HepG2 (cell line): ENCODE measurements around the gene EYA3. TPM values are rescaled to one million over a fixed set of nuclear protein-coding genes. Genes with fewer than 3 reads are reported as not detected.

Source experiments
- ATAC-seq: fragments of 200-7000 bp; cut with Tn5 transposase; 3 replicates; pipeline ENCODE4 v1.9.1; 2020; ENCODE audit warnings: mild to moderate bottlenecking, moderate library complexity
- BruUV-seq: library from RNA; stranded (reverse); fragments of 400-500 nt; replicated peaks from 2 replicates; lab custom pipeline; 2021; lab: Mats Ljungman, UMichigan
- CTCF ChIA-PET: fragments of 300-600 bp; formaldehyde crosslinking; extraction: SDS; loops from one replicate; lab custom pipeline; 2021; ENCODE audit warnings: low total read pairs, inconsistent platforms, low intra/inter-chr PET ratio; lab: Yijun Ruan, JAX
- POLR2A ChIA-PET: fragments of 350-600 bp; sonication (Branson Sonifier 250); formaldehyde crosslinking; loops from one replicate; lab custom pipeline; 2020; ENCODE audit warnings: antibody characterized with exemption, inconsistent platforms; lab: Yijun Ruan, JAX
- DNase-seq: peaks from one replicate; pipeline ENCODE4 v3.0.0-alpha.2; 2015; ENCODE audit warnings: low spot score
- FAIRE-seq: peaks from 3 replicates; lab custom pipeline; 2011; peaks lifted over from hg19 to GRCh38; lab: Jason Lieb, UNC
- H2AFZ ChIP-seq: one replicate; pipeline ENCODE4 v1.6.1; 2011; ENCODE audit warnings: low read length, inconsistent platforms
- H3K27ac ChIP-seq: fragments of 300-600 bp; 3 replicates; pipeline ENCODE4 v1.8.0; 2011; ENCODE audit warnings: mixed run types, mild to moderate bottlenecking, mixed read lengths, low read length, inconsistent platforms; ENCODE audit not compliant: insufficient read depth; ENCODE audit errors: extremely low read length
- H3K27me3 ChIP-seq, 2 experiments: fragments of 200-600 bp in 1 of 2; 2 replicates in 1 of 2; 3 replicates in 1 of 2; pipeline versions ENCODE4 v1.6.0 to v1.8.0; 2011; ENCODE audit warnings: low read length in 2 of 2, mild to moderate bottlenecking in 2 of 2, moderate library complexity in 2 of 2, inconsistent platforms in 1 of 2; ENCODE audit not compliant: insufficient read depth in 2 of 2, control insufficient read depth in 1 of 2
- H3K36me3 ChIP-seq, 2 experiments: fragments of 200-600 bp in 1 of 2; replicated peaks in 1 of 2; 2 replicates in 1 of 2; 3 replicates in 1 of 2; pipeline versions ENCODE4 v1.5.1 to v1.8.0; 2011; ENCODE audit warnings: low read length in 2 of 2, inconsistent platforms in 1 of 2; ENCODE audit not compliant: insufficient read depth in 2 of 2, control insufficient read depth in 1 of 2
- H3K4me1 ChIP-seq: 2 replicates; pipeline ENCODE4 v1.5.1; 2012; ENCODE audit warnings: low read length, inconsistent platforms; ENCODE audit not compliant: insufficient read depth
- H3K4me2 ChIP-seq: 2 replicates; pipeline ENCODE4 v1.6.0; 2011; ENCODE audit warnings: low read depth, low read length, inconsistent platforms
- H3K4me3 ChIP-seq, 3 experiments: fragments of 200-600 bp in 1 of 3; sonication (generic), shearing (Covaris generic) in 1 of 3; replicated peaks in 1 of 3; 2 replicates each; pipeline ENCODE4 v1.5.1; 2011 to 2016; ENCODE audit warnings: low read length in 3 of 3, inconsistent platforms in 2 of 3, low read depth in 2 of 3, mild to moderate bottlenecking in 2 of 3, control low read depth in 1 of 3, mixed read lengths in 1 of 3; ENCODE audit not compliant: insufficient read depth in 1 of 3
- H3K79me2 ChIP-seq: one replicate; pipeline ENCODE4 v1.6.1; 2011; ENCODE audit warnings: low read length, inconsistent platforms; ENCODE audit not compliant: insufficient read depth
- H3K9ac ChIP-seq: 2 replicates; pipeline ENCODE4 v1.6.0; 2011; ENCODE audit warnings: mild to moderate bottlenecking, low read depth, low read length, inconsistent platforms; ENCODE audit not compliant: insufficient read depth
- H3K9me3 ChIP-seq: 2 replicates; pipeline ENCODE4 v1.5.1; 2012; ENCODE audit warnings: mild to moderate bottlenecking, low read length
- H4K20me1 ChIP-seq: 2 replicates; pipeline ENCODE4 v1.6.0; 2011; ENCODE audit warnings: inconsistent platforms, mild to moderate bottlenecking, low read length, moderate library complexity; ENCODE audit not compliant: insufficient read depth
- ATM ChIP-seq: fragments of 450-650 bp; IDR thresholded peaks from 2 replicates; pipeline ENCODE4 v1.7.1; 2017; ENCODE audit warnings: mild to moderate bottlenecking, borderline replicate concordance
- CREM ChIP-seq, 2 experiments: sonication (generic) in 1 of 2; formaldehyde crosslinking in 1 of 2; IDR thresholded peaks; 2 replicates each; pipeline versions ENCODE4 v1.4.0 to v1.6.1; 2016 to 2020; ENCODE audit warnings: antibody characterized with exemption in 1 of 2, mild to moderate bottlenecking in 1 of 2, missing genetic modification reagents in 1 of 2
- PRPF4 ChIP-seq: fragments of 200-400 bp; formaldehyde crosslinking; IDR thresholded peaks from 2 replicates; pipeline ENCODE4 v1.6.1; 2016; ENCODE audit warnings: low read length, low read depth; ENCODE audit not compliant: poor library complexity, severe bottlenecking
- SMARCE1 ChIP-seq: fragments of 450-650 bp; IDR thresholded peaks from 2 replicates; pipeline ENCODE4 v1.6.1; 2017; ENCODE audit warnings: borderline replicate concordance
- ZNF335 ChIP-seq: sonication (generic); formaldehyde crosslinking; IDR thresholded peaks from 2 replicates; pipeline ENCODE4 v1.4.0; 2020; ENCODE audit warnings: missing genetic modification reagents
- ZNF33A ChIP-seq: sonication (generic); formaldehyde crosslinking; IDR thresholded peaks from 2 replicates; pipeline ENCODE4 v1.5.1; 2020; ENCODE audit warnings: missing genetic modification reagents, mild to moderate bottlenecking, moderate library complexity, borderline replicate concordance
- ZNF569 ChIP-seq: sonication (generic); formaldehyde crosslinking; IDR thresholded peaks from 2 replicates; pipeline ENCODE4 v1.5.0; 2020; ENCODE audit warnings: mild to moderate bottlenecking, missing genetic modification reagents, moderate library complexity, borderline replicate concordance
- ZNF792 ChIP-seq: IDR thresholded peaks from 2 replicates; pipeline ENCODE4 v1.6.1; 2016
- WGBS: methylation state at CpG from one replicate; pipeline ENCODE4 v1.1.6; 2017; ENCODE audit warnings: low lambda C conversion rate; 5-methylcytosine and 5-hydroxymethylcytosine counted together
- in situ Hi-C: cut with HindIII; loops from 2 replicates; pipeline ENCODE4 v1.10.0; 2017; ENCODE audit warnings: low pct_unique_long_range_greater_than_20kb; ENCODE audit not compliant: extremely low pct_ligation_motif_present
- intact Hi-C: fragments of 100-400 bp; cut with micrococcal nuclease; formaldehyde crosslinking; loops from one replicate; pipeline ENCODE4 v1.10.0; 2022; ENCODE audit not compliant: unreplicated experiment
- polyA plus RNA-seq, 8 experiments: library from polyadenylated mRNA; depleted of rRNA in 3 of 8; stranded (reverse) in 7 of 8; unstranded in 1 of 8; fragments of >200 nt; fragmentation: Illumina TruSeq in 4 of 8; extraction: Trizol in 4 of 8; gene quantifications; 2 replicates each; pipeline versions ENCODE4 v1.2.1 to v1.2.3, GENCODE V29; 2011 to 2016; ENCODE audit warnings: low read depth in 4 of 8, missing spikeins in 1 of 8, mixed read lengths in 1 of 8; ENCODE audit not compliant: insufficient read depth in 1 of 8
- total RNA-seq, 5 experiments: library from RNA; depleted of rRNA; stranded (reverse); fragments of >200 nt; fragmentation: Illumina TruSeq; extraction: Trizol; gene quantifications; 2 replicates each; pipeline ENCODE4 v1.2.3, GENCODE V29; 2016; ENCODE audit warnings: low read depth in 1 of 5
- TF ChIP-seq, protein P1 (sequence below): sonication (generic); formaldehyde crosslinking; IDR thresholded peaks from 2 replicates; pipeline ENCODE4 v1.4.0; 2020; ENCODE audit warnings: missing genetic modification reagents, borderline replicate concordance
- TF ChIP-seq, protein P2 (sequence below), 2 experiments: sonication (generic) in 1 of 2; formaldehyde crosslinking in 1 of 2; IDR thresholded peaks; 2 replicates each; pipeline versions ENCODE4 v1.6.1 to v1.9.0; 2014 to 2022; ENCODE audit warnings: antibody characterized with exemption in 1 of 2, borderline replicate concordance in 1 of 2, inconsistent platforms in 1 of 2, low read depth in 1 of 2, missing genetic modification reagents in 1 of 2
- TF ChIP-seq, protein P3 (sequence below): sonication (generic); formaldehyde crosslinking; IDR thresholded peaks from 2 replicates; pipeline ENCODE4 v1.5.0; 2020; ENCODE audit warnings: missing genetic modification reagents

EYA3 gene
- total and polyA plus RNA-seq, 2 of the 13 experiments (the other 11 are each of a cell fraction or from before 2014, with no cell fraction given) = 13.9 to 19.7 TPM

DNA sequence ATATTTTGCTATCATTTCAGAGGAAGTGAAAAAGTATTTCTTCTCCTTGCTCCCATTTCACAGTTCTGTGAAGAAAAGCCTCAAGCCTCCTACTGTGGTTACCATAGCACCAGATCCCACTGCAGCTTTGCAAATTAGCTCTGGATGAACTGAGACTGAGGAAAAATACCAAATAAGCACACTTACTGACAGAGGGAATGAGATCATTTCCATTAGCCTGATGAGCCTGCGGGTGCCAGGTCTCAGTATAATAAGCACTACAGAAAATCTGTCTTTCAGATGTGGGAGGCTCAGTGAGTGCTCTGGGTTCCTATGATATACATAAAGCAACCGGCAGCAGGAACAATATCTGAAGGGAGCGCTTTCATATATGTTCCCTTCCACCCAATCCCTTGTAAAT lies 107.3 kb downstream of the EYA3 start (continued):
- TF ChIP-seq ZNF569 (CRISPR knock-in tag) (no peak), ZNF792 (CRISPR knock-in tag) (no peak), ATM (no peak)
- TF ChIP-seq, protein P1, sequence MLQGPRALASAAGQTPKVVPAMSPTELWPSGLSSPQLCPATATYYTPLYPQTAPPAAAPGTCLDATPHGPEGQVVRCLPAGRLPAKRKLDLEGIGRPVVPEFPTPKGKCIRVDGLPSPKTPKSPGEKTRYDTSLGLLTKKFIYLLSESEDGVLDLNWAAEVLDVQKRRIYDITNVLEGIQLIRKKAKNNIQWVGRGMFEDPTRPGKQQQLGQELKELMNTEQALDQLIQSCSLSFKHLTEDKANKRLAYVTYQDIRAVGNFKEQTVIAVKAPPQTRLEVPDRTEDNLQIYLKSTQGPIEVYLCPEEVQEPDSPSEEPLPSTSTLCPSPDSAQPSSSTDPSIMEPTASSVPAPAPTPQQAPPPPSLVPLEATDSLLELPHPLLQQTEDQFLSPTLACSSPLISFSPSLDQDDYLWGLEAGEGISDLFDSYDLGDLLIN (CRISPR knock-in tag) = no peak

DNA sequence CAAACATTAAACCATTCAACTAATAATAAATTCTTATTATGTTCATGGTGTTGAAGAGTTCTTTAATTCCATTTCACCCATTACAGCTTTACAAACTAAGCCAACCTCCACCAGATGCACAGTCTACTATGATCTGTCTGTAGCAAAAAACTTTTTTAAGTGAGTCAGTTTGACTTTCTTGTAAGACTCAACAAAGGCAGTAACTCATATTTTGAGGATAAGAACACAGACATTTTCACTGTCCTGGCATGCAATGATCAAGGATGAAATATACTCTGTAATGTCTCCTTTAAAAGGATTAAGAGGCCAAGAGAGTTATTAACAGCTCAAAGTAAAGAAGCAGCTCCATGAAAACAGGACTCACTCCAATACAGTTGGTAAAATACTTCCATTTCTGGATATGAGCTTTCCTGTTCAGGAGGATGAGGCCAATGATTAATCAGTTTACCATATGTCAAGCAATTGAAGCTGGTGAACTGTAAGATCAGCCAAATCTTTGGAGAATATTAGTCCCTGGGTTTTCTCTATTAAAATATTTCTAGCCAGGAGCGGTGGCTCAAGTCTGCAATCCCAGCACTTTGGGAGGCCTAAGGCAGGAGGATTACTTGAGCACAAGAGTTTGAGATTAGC lies 108.1 kb downstream of the EYA3 start:
- Histone ChIP-seq H3K27me3 (no peaks in the 10 kb centered on the region), H3K36me3 (no peaks in the 10 kb centered on the region), H2AFZ (no peak overlapping the region), H3K9ac (no peak overlapping the region), H3K79me2 (no peaks in the 10 kb centered on the region), H4K20me1 (no peaks in the 10 kb centered on the region), H3K27ac (no peak overlapping the region), H3K4me3 (no peak overlapping the region), H3K4me2 (no peak overlapping the region), H3K4me1 (no peaks in the 10 kb centered on the region), H3K9me3 (no peaks in the 10 kb centered on the region)
- in situ Hi-C loops (no loop called here), intact Hi-C loops (no loop called here)
- WGBS = 90% methylated on average over 1 of the region's 1 CpG
- DNase-seq (no peak), FAIRE-seq (no peak), ATAC-seq (no peak)
- POLR2A ChIA-PET = no interaction called here
- CTCF ChIA-PET = interaction anchor here (1.8 kb wide), 1 partner anchor 122 kb away, joined by 13 read pairs; no protein-coding TSS in a partner anchor
- BruUV-seq = no TSS peak
- TF ChIP-seq, protein P2, sequence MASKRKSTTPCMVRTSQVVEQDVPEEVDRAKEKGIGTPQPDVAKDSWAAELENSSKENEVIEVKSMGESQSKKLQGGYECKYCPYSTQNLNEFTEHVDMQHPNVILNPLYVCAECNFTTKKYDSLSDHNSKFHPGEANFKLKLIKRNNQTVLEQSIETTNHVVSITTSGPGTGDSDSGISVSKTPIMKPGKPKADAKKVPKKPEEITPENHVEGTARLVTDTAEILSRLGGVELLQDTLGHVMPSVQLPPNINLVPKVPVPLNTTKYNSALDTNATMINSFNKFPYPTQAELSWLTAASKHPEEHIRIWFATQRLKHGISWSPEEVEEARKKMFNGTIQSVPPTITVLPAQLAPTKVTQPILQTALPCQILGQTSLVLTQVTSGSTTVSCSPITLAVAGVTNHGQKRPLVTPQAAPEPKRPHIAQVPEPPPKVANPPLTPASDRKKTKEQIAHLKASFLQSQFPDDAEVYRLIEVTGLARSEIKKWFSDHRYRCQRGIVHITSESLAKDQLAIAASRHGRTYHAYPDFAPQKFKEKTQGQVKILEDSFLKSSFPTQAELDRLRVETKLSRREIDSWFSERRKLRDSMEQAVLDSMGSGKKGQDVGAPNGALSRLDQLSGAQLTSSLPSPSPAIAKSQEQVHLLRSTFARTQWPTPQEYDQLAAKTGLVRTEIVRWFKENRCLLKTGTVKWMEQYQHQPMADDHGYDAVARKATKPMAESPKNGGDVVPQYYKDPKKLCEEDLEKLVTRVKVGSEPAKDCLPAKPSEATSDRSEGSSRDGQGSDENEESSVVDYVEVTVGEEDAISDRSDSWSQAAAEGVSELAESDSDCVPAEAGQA (IDR thresholded peaks at IDR 0.05; ENCODE audit: low read depth) = no peak
- TF ChIP-seq, protein P2 (CRISPR knock-in tag; IDR thresholded peaks at IDR 0.05; ENCODE audit: borderline replicate concordance) = no peak
- TF ChIP-seq PRPF4 = no peak
- no peak for TF ChIP-seq CREM (IDR thresholded peaks at IDR 0.05)
- TF ChIP-seq CREM (CRISPR knock-in tag; IDR thresholded peaks at IDR 0.05) = no peak
- no peak for TF ChIP-seq SMARCE1
- no peak for TF ChIP-seq ZNF33A (CRISPR knock-in tag)
- TF ChIP-seq, protein P3, sequence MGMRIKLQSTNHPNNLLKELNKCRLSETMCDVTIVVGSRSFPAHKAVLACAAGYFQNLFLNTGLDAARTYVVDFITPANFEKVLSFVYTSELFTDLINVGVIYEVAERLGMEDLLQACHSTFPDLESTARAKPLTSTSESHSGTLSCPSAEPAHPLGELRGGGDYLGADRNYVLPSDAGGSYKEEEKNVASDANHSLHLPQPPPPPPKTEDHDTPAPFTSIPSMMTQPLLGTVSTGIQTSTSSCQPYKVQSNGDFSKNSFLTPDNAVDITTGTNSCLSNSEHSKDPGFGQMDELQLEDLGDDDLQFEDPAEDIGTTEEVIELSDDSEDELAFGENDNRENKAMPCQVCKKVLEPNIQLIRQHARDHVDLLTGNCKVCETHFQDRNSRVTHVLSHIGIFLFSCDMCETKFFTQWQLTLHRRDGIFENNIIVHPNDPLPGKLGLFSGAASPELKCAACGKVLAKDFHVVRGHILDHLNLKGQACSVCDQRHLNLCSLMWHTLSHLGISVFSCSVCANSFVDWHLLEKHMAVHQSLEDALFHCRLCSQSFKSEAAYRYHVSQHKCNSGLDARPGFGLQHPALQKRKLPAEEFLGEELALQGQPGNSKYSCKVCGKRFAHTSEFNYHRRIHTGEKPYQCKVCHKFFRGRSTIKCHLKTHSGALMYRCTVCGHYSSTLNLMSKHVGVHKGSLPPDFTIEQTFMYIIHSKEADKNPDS (CRISPR knock-in tag) = no peak
- no peak for TF ChIP-seq ZNF335 (CRISPR knock-in tag)
